ENCODE results near the gene KNDC1. TPM values are rescaled to one million over a fixed set of nuclear protein-coding genes. Genes with fewer than 3 reads are reported as not detected.
"Not testable (repeated sequence)": the region's sequence is repeated elsewhere in the genome, so short reads cannot be mapped to it uniquely, and the experiment has no call there.

KNDC1 gene
- total and polyA plus RNA-seq, 4 experiments from 2014 or later, result 0.09 to 1.4 (median 0.87) TPM; not detected in 1

DNA sequence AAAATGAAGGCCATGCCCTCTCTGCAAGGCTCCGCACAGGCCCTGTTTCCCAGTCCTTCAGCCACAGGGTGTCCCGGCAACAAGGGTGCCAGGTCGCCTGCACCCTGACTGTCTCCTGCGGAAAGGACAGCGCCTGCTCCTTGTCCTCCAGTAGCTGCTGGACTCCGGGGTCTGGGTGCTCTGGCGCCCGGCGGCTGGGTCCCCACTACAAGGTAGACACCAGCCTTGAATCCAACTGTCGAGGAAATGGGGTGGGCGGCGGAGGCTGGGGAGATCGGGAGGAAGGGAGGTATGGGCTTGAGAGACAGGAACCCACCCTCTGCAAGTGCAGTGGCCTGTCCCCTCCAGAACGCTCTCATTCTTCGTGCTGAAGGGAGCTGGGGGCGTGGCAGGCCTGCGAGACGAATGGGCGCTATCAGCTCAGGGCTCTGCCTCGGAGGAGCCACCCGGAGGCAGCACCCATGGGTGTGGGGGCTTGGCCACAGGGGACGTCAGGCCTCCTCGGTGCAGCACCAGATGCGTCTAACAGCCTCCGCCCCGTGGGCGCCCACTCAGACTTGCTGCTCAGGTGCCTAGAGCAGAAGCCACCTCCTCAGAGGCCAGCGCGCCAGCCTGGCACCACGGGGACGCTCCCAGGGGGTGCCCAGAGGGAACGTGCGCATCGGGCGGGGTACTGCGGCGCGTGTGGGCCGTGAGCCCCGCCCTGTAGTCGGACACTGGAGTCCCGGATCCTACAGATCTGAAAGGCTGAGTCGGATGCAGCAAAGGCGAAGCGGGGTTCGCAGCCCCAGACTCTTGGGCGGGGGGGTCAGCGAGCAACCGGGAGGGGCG, 101.1 kb downstream of the KNDC1 start:
- Mint-ChIP-seq H3K27me3 (peaks cover 0 to 4% of the 10 kb centered on the region in 2 donors), H3K4me1 (peaks cover 29 to 86% (median 66%) of the 10 kb centered on the region in 4 donors), H3K4me3 (peak overlapping the region; percentile 48 to 89 (median 66)), H3K36me3 (peaks cover 0 to 15% of the 10 kb centered on the region in 2 donors), H3K9me3 (no peaks in the 10 kb centered on the region), H3K27ac (peak overlapping the region; percentile 95 to 99 (median 98))
- Histone ChIP-seq H3K27ac (ENCODE audit: low read depth, low read length) (peak overlapping the region; percentile 83), H3K4me1 (ENCODE audit: insufficient read depth, low read length) (peaks cover 85% of the 10 kb centered on the region), H3K9me3 (ENCODE audit: control insufficient read depth in 1 of 2, low read length in 2 of 2) (no peaks in the 10 kb centered on the region), H3K36me3 (ENCODE audit: insufficient read depth, low read length) (no peaks in the 10 kb centered on the region), H3K4me3 (ENCODE audit: low read length in 2 of 2) (peak overlapping the region in 1 of 2 donors; percentile 46), H3K27me3 (ENCODE audit: insufficient read depth, low read length) (no peaks in the 10 kb centered on the region)
- intact Hi-C loops (cut with micrococcal nuclease), result loop anchor here (2.0 to 5.0 kb wide), 3 partner anchors 14 to 131 kb away; partner anchors contain the start of genes MTG1, TUBGCP2 and ZNF511
- peak; percentile 65 to 85 (median 69) for DNase-seq
- ChIA-PET CTCF (ENCODE audit: partially characterized antibody) (interaction anchor here (5.6 kb wide), 1 partner anchor 46 kb away, joined by 22 read pairs; no protein-coding TSS in a partner anchor), POLR2A (ENCODE audit: partially characterized antibody) (interaction anchor here (1.0 to 13.2 kb wide), 3 partner anchors 14 to 50 kb away, joined by 5 to 236 read pairs (median 6); partner anchors contain the start of gene ADAM8)

DNA sequence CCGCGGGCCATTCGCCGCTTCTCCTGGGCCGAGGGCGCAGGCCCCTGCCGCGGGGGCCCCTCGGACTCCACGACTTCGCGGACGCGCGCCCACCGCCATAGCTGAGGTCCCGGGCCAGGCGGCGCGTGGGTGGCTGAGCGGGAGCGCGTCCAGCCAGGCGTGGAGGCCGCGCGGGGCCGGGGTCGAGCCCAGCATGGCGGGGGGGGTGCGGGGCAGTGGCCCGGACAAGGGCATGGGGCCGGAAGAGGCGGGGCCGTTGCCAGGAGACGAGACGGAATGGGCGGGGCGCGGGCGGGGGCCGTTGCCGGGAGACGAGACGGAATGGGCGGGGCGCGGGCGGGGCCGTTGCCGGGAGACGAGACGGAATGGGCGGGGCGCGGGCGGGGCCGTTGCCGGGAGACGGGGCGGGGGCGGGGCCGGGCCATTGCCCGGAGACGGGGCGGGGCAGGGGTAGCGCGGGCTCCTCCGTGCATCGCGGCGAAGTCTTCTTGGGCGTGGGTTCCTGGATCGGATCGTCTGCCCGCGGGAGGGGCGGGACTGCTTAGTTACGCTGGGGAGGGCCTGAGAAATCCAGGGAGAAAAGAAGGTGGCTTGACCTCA, 101.8 kb downstream of the KNDC1 start:
- Mint-ChIP-seq H3K4me3 (peak overlapping the region; percentile 70 to 79 (median 76)), H3K36me3 (peaks cover 0 to 15% of the 10 kb centered on the region in 2 donors), H3K27ac (peak overlapping the region; percentile 90 to 98 (median 92)), H3K27me3 (peaks cover 0 to 4% of the 10 kb centered on the region in 2 donors), H3K9me3 (no peaks in the 10 kb centered on the region), H3K4me1 (peaks cover 29 to 86% (median 66%) of the 10 kb centered on the region in 4 donors)
- H3K9me3 ChIP-seq (ENCODE audit: control insufficient read depth in 1 of 2, low read length in 2 of 2), result no peaks in the 10 kb centered on the region
- H3K27me3 ChIP-seq (ENCODE audit: insufficient read depth, low read length), result no peaks in the 10 kb centered on the region
- peak; percentile 75 to 83 (median 78) for DNase-seq
- peaks cover 85% of the 10 kb centered on the region for H3K4me1 ChIP-seq (ENCODE audit: insufficient read depth, low read length)
- peak overlapping the region in 1 of 2 donors; percentile 46 for H3K4me3 ChIP-seq (ENCODE audit: low read length in 2 of 2)
- ChIA-PET CTCF (ENCODE audit: partially characterized antibody) (interaction anchor here (1.4 kb wide), 2 partner anchors 16 to 46 kb away, joined by 5 to 9 read pairs; no protein-coding TSS in a partner anchor), POLR2A (ENCODE audit: partially characterized antibody) (interaction anchor here (1.0 to 13.2 kb wide), 5 partner anchors 14 to 111 kb away, joined by 4 to 236 read pairs (median 6); partner anchors contain the start of genes ADAM8 and ECHS1)
- H3K27ac ChIP-seq (ENCODE audit: low read depth, low read length), result peak overlapping the region; percentile 83
- intact Hi-C loops (cut with micrococcal nuclease), result loop anchor here (2.0 to 5.0 kb wide), 3 partner anchors 13 to 130 kb away; partner anchors contain the start of genes MTG1, TUBGCP2 and ZNF511
- no peaks in the 10 kb centered on the region for H3K36me3 ChIP-seq (ENCODE audit: insufficient read depth, low read length)

DNA sequence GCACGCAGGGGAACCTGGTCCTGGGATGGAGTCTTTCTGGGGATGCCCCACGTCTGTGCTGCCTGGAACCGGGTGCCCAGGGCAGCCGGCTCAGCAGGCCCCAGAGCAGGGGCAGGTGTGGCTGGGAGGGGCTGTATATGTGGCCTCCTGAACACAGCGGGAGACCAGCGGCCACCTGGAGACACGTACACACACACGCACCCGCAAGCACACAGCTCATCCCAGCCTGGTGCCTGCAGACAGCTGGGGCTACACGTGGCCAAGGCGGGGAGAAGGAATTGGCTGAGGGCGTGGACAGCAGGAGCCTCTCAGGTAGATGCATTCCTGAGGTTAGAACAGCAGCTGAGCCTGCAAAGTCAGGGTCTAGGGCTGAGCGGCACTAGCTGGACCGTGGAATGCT, 102.7 kb downstream of the KNDC1 start:
- peaks cover 76% of the 10 kb centered on the region for H3K4me1 ChIP-seq (ENCODE audit: insufficient read depth, low read length)
- H3K9me3 ChIP-seq (ENCODE audit: control insufficient read depth in 1 of 2, low read length in 2 of 2), result no peaks in the 10 kb centered on the region
- Mint-ChIP-seq H3K4me1 (peaks cover 29 to 78% (median 61%) of the 10 kb centered on the region in 4 donors), H3K27ac (peak overlapping the region; percentile 90 to 98 (median 92)), H3K27me3 (peaks cover 0 to 4% of the 10 kb centered on the region in 2 donors), H3K36me3 (peaks cover 0 to 15% of the 10 kb centered on the region in 2 donors), H3K4me3 (peak overlapping the region in 6 of 8 donors; percentile 70 to 79 (median 76)), H3K9me3 (no peaks in the 10 kb centered on the region)
- H3K4me3 ChIP-seq (ENCODE audit: low read length in 2 of 2), result no peak overlapping the region
- no peaks in the 10 kb centered on the region for H3K27me3 ChIP-seq (ENCODE audit: insufficient read depth, low read length)
- H3K36me3 ChIP-seq (ENCODE audit: insufficient read depth, low read length), result no peaks in the 10 kb centered on the region
- intact Hi-C loops (cut with micrococcal nuclease), result loop anchor here (5.0 kb wide), 1 partner anchor 130 kb away; the partner anchor contains the start of gene MTG1
- H3K27ac ChIP-seq (ENCODE audit: low read depth, low read length), result peak overlapping the region; percentile 83
- CTCF ChIA-PET (ENCODE audit: partially characterized antibody), result interaction anchor here (1.3 to 2.0 kb wide), 6 partner anchors 12 to 119 kb away, joined by 3 to 9 read pairs (median 8); no protein-coding TSS in a partner anchor
- peak in 1 of 5 donors; percentile 45 for DNase-seq
- POLR2A ChIA-PET (ENCODE audit: partially characterized antibody), result interaction anchor here (0.8 to 13.2 kb wide), 7 partner anchors 13 to 128 kb away, joined by 3 to 236 read pairs (median 4); partner anchors contain the start of genes ADAM8 and ECHS1

DNA sequence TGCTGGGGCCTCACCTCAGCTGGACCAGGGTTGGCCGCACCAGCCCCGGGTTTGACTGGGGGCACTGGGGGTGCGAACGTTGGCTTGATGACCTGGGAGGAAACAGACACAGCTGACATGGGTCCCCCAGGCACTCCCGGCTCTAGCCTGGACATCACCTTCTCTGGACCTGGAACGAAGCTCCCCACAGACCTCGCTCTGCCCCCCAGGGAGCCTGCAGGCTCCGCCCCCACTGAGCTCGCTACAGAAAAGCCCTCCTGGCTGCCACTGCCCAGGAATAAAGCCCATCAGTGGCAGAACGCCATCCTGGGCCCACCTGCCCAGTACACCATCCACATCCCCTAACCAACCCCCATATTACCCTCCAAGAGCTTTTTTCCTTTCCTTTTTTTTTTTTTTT, 103.7 kb downstream of the KNDC1 start:
- ChIA-PET POLR2A (ENCODE audit: partially characterized antibody) (interaction anchor here (1.1 to 13.2 kb wide), 4 partner anchors 12 to 60 kb away, joined by 3 to 236 read pairs (median 6); partner anchors contain the start of gene ADAM8), CTCF (ENCODE audit: partially characterized antibody) (interaction anchor here (1.1 to 2.0 kb wide), 7 partner anchors 12 to 120 kb away, joined by 3 to 11 read pairs (median 8); no protein-coding TSS in a partner anchor)
- intact Hi-C loops (cut with micrococcal nuclease), result loop anchor here (1.0 to 5.0 kb wide), 3 partner anchors 12 to 129 kb away; partner anchors contain the start of gene MTG1
- Histone ChIP-seq H3K27ac (ENCODE audit: low read depth, low read length) (peak overlapping the region; percentile 83), H3K4me3 (ENCODE audit: low read length in 2 of 2) (no peak overlapping the region), H3K27me3 (ENCODE audit: insufficient read depth, low read length) (no peaks in the 10 kb centered on the region), H3K4me1 (ENCODE audit: insufficient read depth, low read length) (peaks cover 66% of the 10 kb centered on the region), H3K9me3 (ENCODE audit: control insufficient read depth in 1 of 2, low read length in 2 of 2) (no peaks in the 10 kb centered on the region), H3K36me3 (ENCODE audit: insufficient read depth, low read length) (peaks cover 5% of the 10 kb centered on the region)
- peak overlapping the region in 5 of 7 donors; percentile 37 to 98 (median 91) for H3K27ac Mint-ChIP-seq
- H3K9me3 Mint-ChIP-seq, result no peaks in the 10 kb centered on the region
- H3K27me3 Mint-ChIP-seq, result peaks cover 0 to 4% of the 10 kb centered on the region in 2 donors
- H3K36me3 Mint-ChIP-seq, result peaks cover 0 to 15% of the 10 kb centered on the region in 2 donors
- H3K4me3 Mint-ChIP-seq, result peak overlapping the region in 4 of 8 donors; percentile 36 to 79 (median 56)
- no peak for DNase-seq
- H3K4me1 Mint-ChIP-seq, result peaks cover 29 to 70% (median 55%) of the 10 kb centered on the region in 4 donors

DNA sequence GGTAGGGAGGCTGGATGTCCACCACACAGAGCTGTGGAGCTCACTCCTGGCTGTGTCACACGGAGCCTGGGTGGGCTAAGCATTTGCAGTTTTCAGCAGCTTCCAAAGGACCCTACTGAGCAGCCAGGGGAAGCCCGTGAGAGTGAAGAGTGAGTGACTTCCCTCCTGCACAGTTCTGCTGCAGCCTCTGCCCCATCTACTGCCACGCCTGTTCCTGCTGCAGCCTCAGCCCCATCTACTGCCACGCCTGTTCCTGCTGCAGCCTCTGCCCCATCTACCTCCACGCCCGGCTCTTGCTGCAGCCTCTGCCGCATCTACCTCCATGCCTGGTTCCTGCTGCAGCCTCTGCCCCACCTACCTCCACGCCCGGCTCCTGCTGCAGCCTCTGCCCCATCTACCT, 104.4 kb downstream of the KNDC1 start:
- H3K27me3 Mint-ChIP-seq, result no peaks in the 10 kb centered on the region
- peaks cover 25 to 63% (median 49%) of the 10 kb centered on the region in 4 donors for H3K4me1 Mint-ChIP-seq
- H3K27ac Mint-ChIP-seq, result peak overlapping the region; percentile 37 to 93 (median 83)
- Histone ChIP-seq H3K27me3 (ENCODE audit: insufficient read depth, low read length) (no peaks in the 10 kb centered on the region), H3K4me1 (ENCODE audit: insufficient read depth, low read length) (peaks cover 58% of the 10 kb centered on the region), H3K27ac (ENCODE audit: low read depth, low read length) (no peak overlapping the region), H3K9me3 (ENCODE audit: control insufficient read depth in 1 of 2, low read length in 2 of 2) (no peaks in the 10 kb centered on the region), H3K36me3 (ENCODE audit: insufficient read depth, low read length) (peaks cover 11% of the 10 kb centered on the region), H3K4me3 (ENCODE audit: low read length in 2 of 2) (no peak overlapping the region)
- H3K36me3 Mint-ChIP-seq, result peaks cover 0 to 11% of the 10 kb centered on the region in 2 donors
- no peaks in the 10 kb centered on the region for H3K9me3 Mint-ChIP-seq
- ChIA-PET POLR2A (ENCODE audit: partially characterized antibody) (interaction anchor here (1.1 to 13.2 kb wide), 2 partner anchors 11 to 43 kb away, joined by 4 to 236 read pairs; partner anchors contain the start of gene ADAM8), CTCF (ENCODE audit: partially characterized antibody) (interaction anchor here (1.1 to 2.0 kb wide), 5 partner anchors 11 to 54 kb away, joined by 3 to 11 read pairs (median 8); no protein-coding TSS in a partner anchor)
- peak; percentile 53 to 71 (median 60) for DNase-seq
- peak overlapping the region; percentile 37 to 83 (median 74) for H3K4me3 Mint-ChIP-seq
- intact Hi-C loops (cut with micrococcal nuclease), result loop anchor here (1.0 to 5.0 kb wide), 3 partner anchors 11 to 128 kb away; partner anchors contain the start of gene MTG1

DNA sequence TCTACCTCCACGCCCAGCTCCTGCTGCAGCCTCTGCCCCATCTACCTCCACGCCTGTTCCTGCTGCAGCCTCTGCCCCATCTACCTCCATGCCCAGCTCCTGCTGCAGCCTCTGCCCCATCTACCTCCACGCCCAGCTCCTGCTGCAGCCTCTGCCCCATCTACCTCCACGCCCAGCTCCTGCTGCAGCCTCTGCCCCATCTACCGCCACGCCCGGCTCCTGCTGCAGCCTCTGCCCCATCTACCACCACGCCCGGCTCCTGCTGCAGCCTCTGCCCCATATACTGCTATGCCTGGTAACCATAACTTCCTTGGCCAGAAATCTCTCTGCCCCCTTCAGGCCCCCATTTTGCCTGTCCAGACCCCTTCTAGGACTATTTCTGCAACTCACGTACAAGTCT, 105.0 kb downstream of the KNDC1 start:
- intact Hi-C loops (cut with micrococcal nuclease); DNase-seq; H3K9me3 ChIP-seq (ENCODE audit: control insufficient read depth in 1 of 2, low read length in 2 of 2); H3K27ac ChIP-seq (ENCODE audit: low read depth, low read length); H3K27me3 Mint-ChIP-seq; H3K9me3 Mint-ChIP-seq; H3K27me3 ChIP-seq (ENCODE audit: insufficient read depth, low read length); H3K4me3 ChIP-seq (ENCODE audit: low read length in 2 of 2): not testable (repeated sequence)
- H3K27ac Mint-ChIP-seq, result peak overlapping the region; percentile 4 to 86 (median 74)
- Histone ChIP-seq H3K36me3 (ENCODE audit: insufficient read depth, low read length) (peaks cover 17% of the 10 kb centered on the region), H3K4me1 (ENCODE audit: insufficient read depth, low read length) (peaks cover 53% of the 10 kb centered on the region)
- H3K4me3 Mint-ChIP-seq, result peak overlapping the region in 5 of 8 donors; percentile 39 to 77 (median 71)
- H3K36me3 Mint-ChIP-seq, result peaks cover 0 to 15% of the 10 kb centered on the region in 2 donors
- peaks cover 24 to 57% (median 45%) of the 10 kb centered on the region in 4 donors for H3K4me1 Mint-ChIP-seq
- POLR2A ChIA-PET (ENCODE audit: partially characterized antibody), result interaction anchor here (13.2 kb wide), 1 partner anchor 10 kb away, joined by 236 read pairs; the partner anchor contains the start of gene ADAM8
- CTCF ChIA-PET (ENCODE audit: partially characterized antibody), result interaction anchor here (1.3 to 1.8 kb wide), 3 partner anchors 10 to 122 kb away, joined by 5 to 11 read pairs (median 10); no protein-coding TSS in a partner anchor

All from CD4-positive, alpha-beta memory T cell (primary cell).